ENCODE results near the gene HOXA3. TPM values are rescaled to one million over a fixed set of nuclear protein-coding genes. Genes with fewer than 3 reads are reported as not detected.

Gene HOXA3
- polyA plus RNA-seq, 2 of the 4 experiments (the other 2 are of a cell fraction), result 3.3 to 8.7 TPM

- no peak for TF ChIP-seq HMGXB4 (CRISPR knock-in tag; IDR thresholded peaks at IDR 0.05; ENCODE audit: borderline replicate concordance)
- no peak for TF ChIP-seq FOXS1 (CRISPR knock-in tag; IDR thresholded peaks at IDR 0.05)
- TF ChIP-seq ZFP36 (IDR thresholded peaks at IDR 0.05; ENCODE audit: borderline replicate concordance, partially characterized antibody), result no peak
- no peak for TF ChIP-seq E2F6 (IDR thresholded peaks at IDR 0.05; ENCODE audit: borderline replicate concordance, low read depth)
Measured at GRCh38 chr7:27161214-27161720, 8.9 kb upstream of the HOXA3 start (continued).

GRCh38 chr7:27160546-27161213 is 8.3 kb upstream of the HOXA3 start:
- DNase-seq (ENCODE audit: low read depth in 1 of 2, low spot score in 1 of 2), result peak; percentile 82 to 87
- peak overlapping the region; percentile 96 for H3K4me2 ChIP-seq
- peak overlapping the region; percentile 65 for H3K4me3 ChIP-seq
- WGBS (ENCODE audit: missing lambda C conversion rate), result 20% methylated on average over 25 of the region's 54 CpGs
- H3K9me3 ChIP-seq, result no peaks in the 10 kb centered on the region
- ChIA-PET CTCF (interaction anchor here (0.6 to 7.0 kb wide), 58 partner anchors 8 to 1304 kb away, joined by 3 to 160 read pairs (median 4); partner anchors contain the start of genes HOXA10, HOXA3, HOXA5 and HOXA6), POLR2A (interaction anchor here (0.6 to 1.3 kb wide), 4 partner anchors 10 to 962 kb away, joined by 3 to 14 read pairs (median 4); no protein-coding TSS in a partner anchor)
- H3K4me1 ChIP-seq, result 0 out of 3 replicates have a peak, but pooled peaks cover 3% of the 10 kb centered on the region
- peak overlapping the region; percentile 86 for H3K27ac ChIP-seq
- ATAC-seq, result peak; percentile 70 to 84
- no peak for FAIRE-seq
- TF ChIP-seq SREBF2 (IDR thresholded peaks at IDR 0.05) (no peak), RNF2 (IDR thresholded peaks at IDR 0.05; ENCODE audit: borderline replicate concordance, low read depth) (no peak), TP53 (CRISPR knock-in tag; IDR thresholded peaks at IDR 0.05) (no peak), ZC3H11A (IDR thresholded peaks at IDR 0.05) (no peak), ZNF302 (CRISPR knock-in tag; IDR thresholded peaks at IDR 0.05) (no peak), HOXB13 (CRISPR knock-in tag; IDR thresholded peaks at IDR 0.05; ENCODE audit: low read depth) (no peak), REST (IDR thresholded peaks at IDR 0.05) (no peak), KDM5A (IDR thresholded peaks at IDR 0.05) (0 out of 2 replicates have a peak, but pooled peaks have one; percentile 21), POLR2AphosphoS2 (conservative IDR thresholded peaks at IDR 0.05; ENCODE audit: low read length) (no peak), CHD2 (IDR thresholded peaks at IDR 0.05; ENCODE audit: low read length, partially characterized antibody) (no peak), HMGXB4 (CRISPR knock-in tag; IDR thresholded peaks at IDR 0.05; ENCODE audit: borderline replicate concordance) (no peak), SMC3 (IDR thresholded peaks at IDR 0.05) (peak; percentile 80), TFCP2L1 (CRISPR knock-in tag; IDR thresholded peaks at IDR 0.05) (no peak), NR3C1 (IDR thresholded peaks at IDR 0.05) (no peak), HOXB5 (CRISPR knock-in tag; IDR thresholded peaks at IDR 0.05) (no peak), RAD21 (conservative IDR thresholded peaks at IDR 0.05 in 1 of 2, IDR thresholded peaks at IDR 0.05 in 1 of 2) (peak; percentile 91 to 95), RCOR1 (IDR thresholded peaks at IDR 0.05; ENCODE audit: low read depth, low read length) (no peak), PBX3 (IDR thresholded peaks at IDR 0.05) (no peak), BCL3 (IDR thresholded peaks at IDR 0.05) (no peak), EP300 (IDR thresholded peaks at IDR 0.05) (no peak), HDAC2 (IDR thresholded peaks at IDR 0.05) (no peak), JUN (IDR thresholded peaks at IDR 0.05) (no peak), PHF8 (IDR thresholded peaks at IDR 0.05; ENCODE audit: borderline replicate concordance, low read depth) (no peak), HEYL (CRISPR knock-in tag; IDR thresholded peaks at IDR 0.05) (no peak), JUNB (IDR thresholded peaks at IDR 0.05) (no peak)
